ENCODE data around the gene AAGAB.

The AAGAB gene

GRCh38 chr15:67254238-67255175, at the start of gene AAGAB, which contains the start of gene IQCH:
TSS of gene AAGAB (minus strand) at chr15:67254661. CDS start at chr15:67254631, 30 bp downstream.
TSS of gene IQCH (plus strand) at chr15:67254786. CDS start at chr15:67254897, 111 bp downstream.
- ChIA-PET POLR2A (interaction anchor here (0.5 to 1.0 kb wide), 5 partner anchors 41 to 542 kb away, joined by 3 to 4 read pairs (median 3); no protein-coding TSS in a partner anchor), CTCF (no interaction called here)
- Histone ChIP-seq H3K9me3 (ENCODE audit: control insufficient read depth, insufficient read depth, low read depth, low read length) (no peaks in the 10 kb centered on the region), H3K4me3 (ENCODE audit: low read depth, low read length) (peak within 1 kb of the TSS; percentile 94), H3K36me3 (ENCODE audit: control insufficient read depth in 2 of 2, insufficient read depth in 1 of 2, low read length in 2 of 2) (no peaks in the 10 kb centered on the region), H3K27ac (ENCODE audit: extremely low read depth, low read depth, low read length) (peak within 1 kb of the TSS; percentile 83), H3K4me1 (ENCODE audit: control insufficient read depth, insufficient read depth, low read length) (no peaks in the 10 kb centered on the region)
- TF ChIP-seq ZNF571 (tag by site-specific recombination; IDR thresholded peaks at IDR 0.05) (no peak), ZFP41 (tag by site-specific recombination; IDR thresholded peaks at IDR 0.05; ENCODE audit: borderline replicate concordance) (no peak), ZNF366 (tag by site-specific recombination; conservative IDR thresholded peaks at IDR 0.05) (no peak), ZBTB10 (tag by site-specific recombination; IDR thresholded peaks at IDR 0.05) (peak; percentile 44; the same call in 1 of the 2 replicates), SETDB1 (IDR thresholded peaks at IDR 0.05; ENCODE audit: insufficient read length, low read length) (no peak), ZNF558 (tag by site-specific recombination; IDR thresholded peaks at IDR 0.05) (no peak), ZNF555 (tag by site-specific recombination; conservative IDR thresholded peaks at IDR 0.05) (no peak), ZNF140 (tag by site-specific recombination; IDR thresholded peaks at IDR 0.05) (no peak), SCRT1 (tag by site-specific recombination; IDR thresholded peaks at IDR 0.05; ENCODE audit: borderline replicate concordance) (peak; percentile 93), ZNF580 (tag by site-specific recombination; IDR thresholded peaks at IDR 0.05) (peak; percentile 80; the same call in 1 of the 2 replicates), HOXA7 (CRISPR knock-in tag; IDR thresholded peaks at IDR 0.05; ENCODE audit: borderline replicate concordance) (no peak), ZSCAN4 (tag by site-specific recombination; IDR thresholded peaks at IDR 0.05) (0 out of 2 replicates have a peak, but pooled peaks have one; percentile 16), ZNF174 (tag by site-specific recombination; IDR thresholded peaks at IDR 0.05) (no peak), ZNF354C (tag by site-specific recombination; IDR thresholded peaks at IDR 0.05; ENCODE audit: borderline replicate concordance, low read depth) (no peak), PRDM2 (tag by site-specific recombination; IDR thresholded peaks at IDR 0.05; ENCODE audit: borderline replicate concordance) (no peak), ZNF596 (tag by site-specific recombination; IDR thresholded peaks at IDR 0.05) (no peak), ZNF510 (tag by site-specific recombination; IDR thresholded peaks at IDR 0.05; ENCODE audit: insufficient replicate concordance) (no peak), ZNF133 (tag by site-specific recombination; IDR thresholded peaks at IDR 0.05) (peak; percentile 98), ZNF624 (tag by site-specific recombination; IDR thresholded peaks at IDR 0.05) (0 out of 2 replicates have a peak, but pooled peaks have one; percentile 26), ZNF654 (tag by site-specific recombination; IDR thresholded peaks at IDR 0.05; ENCODE audit: low read depth) (no peak), INSM2 (tag by site-specific recombination; IDR thresholded peaks at IDR 0.05) (peak; percentile 84), KLF7 (tag by site-specific recombination; IDR thresholded peaks at IDR 0.05; ENCODE audit: borderline replicate concordance) (peak; percentile 100), ZNF629 (tag by site-specific recombination; IDR thresholded peaks at IDR 0.05) (peak; percentile 81), ZNF223 (tag by site-specific recombination; IDR thresholded peaks at IDR 0.05) (no peak), ZNF792 (tag by site-specific recombination; IDR thresholded peaks at IDR 0.05) (peak; percentile 73; the same call in 1 of the 2 replicates)
